ENCODE results near the gene FOXB1. TPM values are rescaled to one million over a fixed set of nuclear protein-coding genes. Genes with fewer than 3 reads are reported as not detected.

The FOXB1 gene
- total RNA-seq, 4 donors from 2014 or later, result not detected

DNA sequence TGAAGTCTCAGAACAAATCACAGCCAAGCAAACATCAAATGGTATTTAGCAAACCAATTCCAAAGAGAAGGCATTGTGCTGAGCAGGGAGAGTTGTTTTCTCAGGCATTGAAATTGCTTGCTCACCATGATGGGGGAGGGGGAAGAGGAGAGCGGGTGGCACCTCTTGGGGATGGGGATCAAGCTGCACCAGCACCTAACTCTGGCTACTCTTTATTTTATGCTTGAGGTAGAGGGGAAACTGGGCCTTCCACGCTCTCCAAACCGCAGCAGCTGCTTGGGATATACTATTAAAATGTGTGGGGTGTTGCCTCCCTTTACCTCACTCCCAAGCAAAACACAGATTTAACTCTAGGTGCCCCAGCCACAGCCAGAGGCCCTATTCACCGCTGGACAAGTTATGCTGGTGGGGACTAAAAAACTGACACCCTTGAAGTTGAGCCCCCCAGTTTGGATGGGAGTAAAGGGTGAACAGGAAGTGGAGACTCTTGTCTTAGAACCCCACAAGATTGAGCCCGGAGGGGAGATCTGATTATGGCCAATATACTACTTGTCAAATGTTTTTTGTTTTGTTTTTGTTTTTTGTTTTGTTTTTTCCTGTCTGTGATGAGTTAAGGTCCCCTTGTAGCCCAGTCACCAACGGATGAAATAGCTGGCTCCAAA, 5.0 kb upstream of the FOXB1 start:
- WGBS, 2 donors, result 10 to 13% methylated on average over 6 of the region's 6 CpGs
- no peak overlapping the region for H3K27ac ChIP-seq
- no peak for DNase-seq (ENCODE audit: low spot score in 2 of 2)
- no peaks in the 10 kb centered on the region for H3K36me3 ChIP-seq
- H3K9me3 ChIP-seq, result no peaks in the 10 kb centered on the region
- H3K4me1 ChIP-seq, result peaks cover 0 to 63% (median 13%) of the 10 kb centered on the region in 4 donors
- peaks cover 19 to 100% of the 10 kb centered on the region in 2 donors for H3K27me3 ChIP-seq
- no peak overlapping the region for H3K4me3 ChIP-seq
- TF ChIP-seq, protein P1, sequence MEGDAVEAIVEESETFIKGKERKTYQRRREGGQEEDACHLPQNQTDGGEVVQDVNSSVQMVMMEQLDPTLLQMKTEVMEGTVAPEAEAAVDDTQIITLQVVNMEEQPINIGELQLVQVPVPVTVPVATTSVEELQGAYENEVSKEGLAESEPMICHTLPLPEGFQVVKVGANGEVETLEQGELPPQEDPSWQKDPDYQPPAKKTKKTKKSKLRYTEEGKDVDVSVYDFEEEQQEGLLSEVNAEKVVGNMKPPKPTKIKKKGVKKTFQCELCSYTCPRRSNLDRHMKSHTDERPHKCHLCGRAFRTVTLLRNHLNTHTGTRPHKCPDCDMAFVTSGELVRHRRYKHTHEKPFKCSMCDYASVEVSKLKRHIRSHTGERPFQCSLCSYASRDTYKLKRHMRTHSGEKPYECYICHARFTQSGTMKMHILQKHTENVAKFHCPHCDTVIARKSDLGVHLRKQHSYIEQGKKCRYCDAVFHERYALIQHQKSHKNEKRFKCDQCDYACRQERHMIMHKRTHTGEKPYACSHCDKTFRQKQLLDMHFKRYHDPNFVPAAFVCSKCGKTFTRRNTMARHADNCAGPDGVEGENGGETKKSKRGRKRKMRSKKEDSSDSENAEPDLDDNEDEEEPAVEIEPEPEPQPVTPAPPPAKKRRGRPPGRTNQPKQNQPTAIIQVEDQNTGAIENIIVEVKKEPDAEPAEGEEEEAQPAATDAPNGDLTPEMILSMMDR (IDR thresholded peaks at IDR 0.05), result no peak
- TF ChIP-seq POLR2A (IDR thresholded peaks at IDR 0.05) (no peak), EP300 (IDR thresholded peaks at IDR 0.05) (no peak)

DNA sequence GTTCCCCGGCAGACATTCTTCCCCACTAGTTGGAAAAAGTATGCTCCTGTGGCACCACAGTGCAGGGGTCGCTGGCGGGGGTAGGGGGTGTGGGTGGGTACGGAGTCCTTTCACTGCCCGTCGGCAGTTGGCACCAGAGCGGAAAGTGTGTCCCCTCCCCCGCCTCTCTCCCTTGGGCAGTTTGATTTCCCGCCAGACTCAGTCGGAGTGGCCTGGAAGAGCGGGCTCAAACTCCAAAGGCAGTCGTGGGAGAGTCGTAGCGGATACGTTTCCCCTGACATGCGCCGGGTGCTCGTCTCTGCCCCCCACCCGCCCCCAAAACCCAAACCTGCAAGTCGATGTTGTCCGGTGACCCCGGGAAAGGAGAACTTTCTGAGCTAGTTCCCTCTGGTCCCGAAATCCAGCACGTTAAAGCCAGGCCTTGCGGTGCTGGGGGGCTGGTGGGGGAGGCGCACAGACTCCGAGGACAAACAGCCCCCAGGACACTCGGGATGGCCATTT, 4.4 kb upstream of the FOXB1 start:
- no peak overlapping the region for H3K27ac ChIP-seq
- no peaks in the 10 kb centered on the region for H3K9me3 ChIP-seq
- H3K4me3 ChIP-seq, result no peak overlapping the region
- no peak for DNase-seq (ENCODE audit: low spot score in 2 of 2)
- TF ChIP-seq, protein P1 (IDR thresholded peaks at IDR 0.05), result no peak
- TF ChIP-seq POLR2A (IDR thresholded peaks at IDR 0.05) (no peak), EP300 (IDR thresholded peaks at IDR 0.05) (no peak)
- peaks cover 0 to 66% (median 17%) of the 10 kb centered on the region in 4 donors for H3K4me1 ChIP-seq
- WGBS, 2 donors, result 3 to 10% methylated on average over 18 to 24 of the region's 28 CpGs
- H3K36me3 ChIP-seq, result no peaks in the 10 kb centered on the region
- H3K27me3 ChIP-seq, result peaks cover 19 to 100% of the 10 kb centered on the region in 2 donors

DNA sequence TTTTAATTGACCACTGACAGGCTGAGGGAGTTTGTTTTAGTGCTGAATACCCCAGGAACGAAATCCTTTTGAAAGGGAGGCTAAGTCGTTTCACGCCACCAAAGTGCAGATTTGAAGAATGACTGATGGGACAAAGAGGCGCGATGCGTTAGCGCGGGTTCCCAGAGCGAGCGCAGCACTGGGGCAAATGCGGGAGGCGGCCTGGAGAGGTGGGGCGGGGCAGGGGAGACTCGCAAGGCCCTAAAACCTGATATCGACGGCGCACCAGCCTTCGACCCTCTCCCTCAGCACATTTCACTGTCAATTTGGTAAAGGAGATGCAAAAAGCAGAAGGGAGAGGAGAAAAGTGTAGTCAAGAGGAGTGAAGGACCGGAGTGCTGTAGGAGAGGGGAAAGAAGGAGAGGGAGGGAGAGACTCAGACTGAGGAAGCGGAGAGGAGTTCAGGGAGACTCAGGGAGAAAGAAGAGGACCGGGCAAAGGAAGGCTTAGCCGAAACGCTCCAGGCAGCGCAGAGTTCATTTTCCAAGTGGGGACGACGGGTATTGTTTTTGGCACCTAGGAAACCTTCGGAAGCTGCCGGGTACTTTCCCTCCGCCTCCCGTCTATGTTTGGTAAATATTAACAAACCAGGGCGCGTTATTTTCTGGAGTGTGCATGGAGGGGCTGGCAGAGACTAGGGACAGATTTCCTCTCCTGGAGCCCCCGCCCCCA, 3.8 kb upstream of the FOXB1 start:
- no peaks in the 10 kb centered on the region for H3K36me3 ChIP-seq
- WGBS, 2 donors, result 3 to 5% methylated on average over 32 to 33 of the region's 33 CpGs
- TF ChIP-seq, protein P1 (IDR thresholded peaks at IDR 0.05), result no peak
- DNase-seq (ENCODE audit: low spot score in 2 of 2), result no peak
- H3K9me3 ChIP-seq, result no peaks in the 10 kb centered on the region
- peaks cover 0 to 66% (median 21%) of the 10 kb centered on the region in 4 donors for H3K4me1 ChIP-seq
- H3K27ac ChIP-seq, result no peak overlapping the region
- no peak overlapping the region for H3K4me3 ChIP-seq
- H3K27me3 ChIP-seq, result peaks cover 20 to 100% of the 10 kb centered on the region in 2 donors

DNA sequence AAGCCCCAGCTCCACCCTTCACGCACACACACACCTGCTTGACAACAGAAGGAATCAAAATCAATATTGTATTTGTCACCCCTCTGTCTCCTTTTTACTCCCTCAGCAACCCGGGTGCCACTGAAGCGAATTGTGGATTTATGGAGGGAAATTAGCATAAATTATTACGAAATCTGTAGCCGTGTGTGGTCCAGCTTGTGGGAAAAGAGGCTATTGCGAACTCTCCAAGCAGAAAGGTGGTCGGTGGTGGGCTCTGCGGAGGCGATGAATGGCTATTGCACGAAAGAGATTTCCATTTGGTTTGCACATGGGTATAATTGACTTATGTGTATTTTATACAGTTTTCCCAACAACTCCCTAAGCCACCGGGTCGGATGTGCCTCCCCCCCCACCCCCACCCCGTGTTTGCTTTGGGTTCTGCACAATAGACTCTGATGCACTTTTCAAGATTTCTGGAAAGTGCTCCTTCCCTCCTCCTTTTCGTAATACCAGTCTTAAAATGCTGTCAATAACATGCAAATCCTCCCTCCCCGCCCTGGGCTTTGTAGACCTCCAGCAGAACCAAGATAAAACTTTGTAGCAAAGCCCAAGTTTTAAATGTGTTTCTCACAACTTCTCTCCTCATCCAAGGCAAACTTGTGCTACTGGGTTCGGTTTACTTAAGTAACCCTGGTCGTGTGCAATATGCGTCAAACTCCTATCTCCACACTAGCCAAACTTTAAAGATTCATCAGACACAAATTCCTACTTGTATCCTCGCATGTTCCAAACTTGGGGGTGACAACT, 3.1 kb upstream of the FOXB1 start:
- TF ChIP-seq, protein P1 (IDR thresholded peaks at IDR 0.05), result no peak
- TF ChIP-seq EP300 (IDR thresholded peaks at IDR 0.05) (no peak), POLR2A (IDR thresholded peaks at IDR 0.05) (no peak)
- DNase-seq (ENCODE audit: low spot score in 2 of 2), result no peak
- Histone ChIP-seq H3K9me3 (no peaks in the 10 kb centered on the region), H3K4me1 (peaks cover 0 to 68% (median 29%) of the 10 kb centered on the region in 4 donors), H3K36me3 (no peaks in the 10 kb centered on the region), H3K27ac (no peak overlapping the region), H3K27me3 (peaks cover 23 to 100% of the 10 kb centered on the region in 2 donors), H3K4me3 (no peak overlapping the region)
- 7% methylated on average over 19 of the region's 19 CpGs for WGBS, 2 donors
